ENCODE data around the gene RFESD. TPM values are rescaled to one million over a fixed set of nuclear protein-coding genes. Genes with fewer than 3 reads are reported as not detected.
A peak's percentile ranks its signal among the peaks of the same experiment; 100 is the strongest.

RFESD gene
- total and polyA plus RNA-seq, 2 donors (not counting 1 experiment from before 2014, with no cell fraction given), result 1.5 to 1.9 TPM

DNA sequence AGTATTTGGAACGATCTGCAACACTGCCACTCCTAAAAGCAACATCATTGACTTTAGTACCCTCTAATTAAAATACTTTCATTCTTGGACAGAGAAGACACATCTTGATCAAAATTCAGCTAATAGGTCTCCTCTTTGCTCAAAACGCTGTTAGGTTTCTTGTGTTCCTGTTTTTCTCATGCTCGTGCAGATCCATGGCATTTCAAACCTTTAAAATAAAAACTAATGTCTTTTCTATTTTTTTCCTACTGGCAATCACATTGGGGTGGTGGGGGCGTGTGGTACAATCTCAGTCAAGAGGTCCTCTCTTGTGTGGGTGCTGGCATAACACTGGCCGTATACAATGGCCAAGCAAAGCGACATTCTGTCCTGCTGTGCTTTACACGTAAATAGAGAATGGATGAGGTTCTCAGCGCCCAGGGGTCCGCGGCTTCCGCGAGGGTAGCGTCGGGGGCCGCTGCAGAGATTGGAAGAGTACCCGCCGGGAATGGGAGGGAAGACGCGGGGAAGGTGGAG, 27.0 kb upstream of the RFESD start:
- ChIA-PET POLR2A (no interaction called here), CTCF (no interaction called here)
- H3K36me3 ChIP-seq (replicated peaks in 1 of 2; ENCODE audit: control extremely low read depth in 1 of 2, control insufficient read depth in 1 of 2, extremely low read depth in 1 of 2, insufficient read depth in 2 of 2, low read length in 1 of 2), result no peaks in the 10 kb centered on the region
- no peak overlapping the region for H3K27ac ChIP-seq (ENCODE audit: low read length in 2 of 2)
- Mint-ChIP-seq H3K9me3 (ENCODE audit: insufficient read depth) (no peaks in the 10 kb centered on the region), H3K27ac (peak overlapping the region; percentile 74), H3K4me1 (peaks cover 26% of the 10 kb centered on the region), H3K27me3 (no peaks in the 10 kb centered on the region), H3K4me3 (peak overlapping the region; percentile 88)
- intact Hi-C loops (cut with micrococcal nuclease), result loop anchor here (1.0 kb wide), 2 partner anchors 64 to 342 kb away; partner anchors contain the start of genes ARSK and ELL2
- no peak for TF ChIP-seq EZH2 (IDR thresholded peaks at IDR 0.05; ENCODE audit: borderline replicate concordance, insufficient read depth, low read depth, low read length, poor library complexity, severe bottlenecking)
- TF ChIP-seq, protein P1, sequence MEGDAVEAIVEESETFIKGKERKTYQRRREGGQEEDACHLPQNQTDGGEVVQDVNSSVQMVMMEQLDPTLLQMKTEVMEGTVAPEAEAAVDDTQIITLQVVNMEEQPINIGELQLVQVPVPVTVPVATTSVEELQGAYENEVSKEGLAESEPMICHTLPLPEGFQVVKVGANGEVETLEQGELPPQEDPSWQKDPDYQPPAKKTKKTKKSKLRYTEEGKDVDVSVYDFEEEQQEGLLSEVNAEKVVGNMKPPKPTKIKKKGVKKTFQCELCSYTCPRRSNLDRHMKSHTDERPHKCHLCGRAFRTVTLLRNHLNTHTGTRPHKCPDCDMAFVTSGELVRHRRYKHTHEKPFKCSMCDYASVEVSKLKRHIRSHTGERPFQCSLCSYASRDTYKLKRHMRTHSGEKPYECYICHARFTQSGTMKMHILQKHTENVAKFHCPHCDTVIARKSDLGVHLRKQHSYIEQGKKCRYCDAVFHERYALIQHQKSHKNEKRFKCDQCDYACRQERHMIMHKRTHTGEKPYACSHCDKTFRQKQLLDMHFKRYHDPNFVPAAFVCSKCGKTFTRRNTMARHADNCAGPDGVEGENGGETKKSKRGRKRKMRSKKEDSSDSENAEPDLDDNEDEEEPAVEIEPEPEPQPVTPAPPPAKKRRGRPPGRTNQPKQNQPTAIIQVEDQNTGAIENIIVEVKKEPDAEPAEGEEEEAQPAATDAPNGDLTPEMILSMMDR (IDR thresholded peaks at IDR 0.05), result no peak
- H3K9me3 ChIP-seq (ENCODE audit: control extremely low read depth in 1 of 3, control insufficient read depth in 2 of 3, insufficient read depth in 1 of 3, low read length in 2 of 3), result no peaks in the 10 kb centered on the region
- peaks cover 23 to 26% of the 10 kb centered on the region in 2 donors for H3K4me1 ChIP-seq (ENCODE audit: control insufficient read depth in 2 of 2, insufficient read depth in 2 of 2, low read length in 2 of 2)
- H3K4me3 ChIP-seq (ENCODE audit: control extremely low read depth in 1 of 5, extremely low read depth in 1 of 5, insufficient read depth in 1 of 5, low read depth in 2 of 5, low read length in 4 of 5), result peak overlapping the region; percentile 58 to 82 (median 70)
- peak overlapping the region; percentile 100 for H3K4me2 ChIP-seq (replicated peaks; ENCODE audit: low read depth, low read length, poor library complexity, severe bottlenecking)
- H3K9ac ChIP-seq (ENCODE audit: low read length), result peak overlapping the region; percentile 78
- WGBS (ENCODE audit: insufficient coverage), result 3% methylated on average over 18 of the region's 19 CpGs
- ATAC-seq (ENCODE audit: low read depth), result no peak
- H2AFZ ChIP-seq (ENCODE audit: insufficient read depth, low read depth, low read length, poor library complexity, severe bottlenecking), result peak overlapping the region; percentile 92
- no peaks in the 10 kb centered on the region for H3K79me2 ChIP-seq (ENCODE audit: control insufficient read depth, insufficient read depth, low read length)
- no peaks in the 10 kb centered on the region for H4K20me1 ChIP-seq (ENCODE audit: control insufficient read depth, insufficient read depth, low read length, poor library complexity, severe bottlenecking)
- peaks cover 0 to 7% (median 0%) of the 10 kb centered on the region in 4 experiments for H3K27me3 ChIP-seq (replicated peaks in 1 of 4; ENCODE audit: control extremely low read depth in 1 of 4, control insufficient read depth in 3 of 4, insufficient read depth in 4 of 4, low read length in 3 of 4)
- no peak for DNase-seq
